H1 (cell line): ENCODE data around the gene TAS2R40. TPM values are rescaled to one million over a fixed set of nuclear protein-coding genes. Genes with fewer than 3 reads are reported as not detected.

Experiments used
- CTCF ChIA-PET: fragments of 300-600 bp; sonication (Branson Sonifier 250); formaldehyde crosslinking; loops from one replicate; lab custom pipeline; 2021; ENCODE audit not compliant: partially characterized antibody; lab: Charles Lee
- POLR2A ChIA-PET: fragments of 300-600 bp; sonication (Branson Sonifier 250); formaldehyde crosslinking; loops from one replicate; lab custom pipeline; 2021; ENCODE audit warnings: inconsistent platforms; ENCODE audit not compliant: partially characterized antibody; lab: Charles Lee
- DNase-seq, 2 experiments: peaks; one replicate each; pipeline versions ENCODE4 v3.0.0 to v3.0.0-alpha.2; 2010 to 2022; ENCODE audit warnings: low spot score in 2 of 2, low read depth in 1 of 2, mixed read lengths in 1 of 2
- FAIRE-seq: peaks from 2 replicates; lab custom pipeline; 2011; peaks lifted over from hg19 to GRCh38; lab: Jason Lieb, UNC
- H2AFZ ChIP-seq: 2 replicates; pipeline ENCODE4 v1.8.1; 2012; ENCODE audit warnings: low read length, inconsistent platforms
- H2AK5ac ChIP-seq: 2 replicates; pipeline ENCODE4 v1.6.1; 2013; ENCODE audit warnings: low read depth, low read length
- H2BK120ac ChIP-seq: replicated peaks from 2 replicates; pipeline ENCODE3; 2013; ENCODE audit warnings: low read depth, low read length, inconsistent platforms
- H2BK12ac ChIP-seq: 2 replicates; pipeline ENCODE4 v1.6.1; 2013; ENCODE audit warnings: low read depth, low read length
- H2BK15ac ChIP-seq: 2 replicates; pipeline ENCODE4 v1.6.1; 2013; ENCODE audit warnings: low read length
- H2BK20ac ChIP-seq: 2 replicates; pipeline ENCODE4 v1.6.1; 2013; ENCODE audit warnings: low read length
- H2BK5ac ChIP-seq: 2 replicates; pipeline ENCODE4 v1.6.1; 2013; ENCODE audit warnings: low read depth, low read length
- H3K14ac ChIP-seq: 2 replicates; pipeline ENCODE4 v1.6.1; 2013; ENCODE audit warnings: inconsistent platforms; ENCODE audit not compliant: insufficient read length
- H3K18ac ChIP-seq: 2 replicates; pipeline ENCODE4 v1.6.1; 2013; ENCODE audit warnings: low read length; ENCODE audit errors: extremely low read depth
- H3K23ac ChIP-seq: 2 replicates; pipeline ENCODE4 v1.6.1; 2013; ENCODE audit warnings: inconsistent platforms; ENCODE audit not compliant: insufficient read length
- H3K23me2 ChIP-seq: 2 replicates; pipeline ENCODE4 v1.6.1; 2013; ENCODE audit warnings: low read depth, low read length
- H3K27ac ChIP-seq: 2 replicates; pipeline ENCODE4 v1.6.1; 2011; ENCODE audit warnings: low read depth, low read length, inconsistent platforms
- H3K27me3 ChIP-seq, 4 experiments: replicated peaks in 1 of 4; 1 replicate in 1 of 4; 2 replicates in 3 of 4; pipeline versions ENCODE4 v1.6.1 to v1.8.1; 2011 to 2013; ENCODE audit warnings: low read length in 3 of 4, mild to moderate bottlenecking in 3 of 4, inconsistent platforms in 2 of 4, mixed read lengths in 2 of 4, moderate library complexity in 1 of 4; ENCODE audit not compliant: control insufficient read depth in 3 of 4, insufficient read depth in 3 of 4; ENCODE audit errors: extremely low read depth in 1 of 4
- H3K36me3 ChIP-seq, 4 experiments: 2 replicates each; pipeline versions ENCODE4 v1.6.1 to v1.8.1; 2011 to 2013; ENCODE audit warnings: mild to moderate bottlenecking in 4 of 4, low read length in 3 of 4, moderate library complexity in 2 of 4, control low read depth in 1 of 4, inconsistent platforms in 1 of 4; ENCODE audit not compliant: insufficient read depth in 4 of 4, control insufficient read depth in 2 of 4
- H3K4ac ChIP-seq: replicated peaks from 2 replicates; pipeline ENCODE3; 2013; ENCODE audit warnings: low read length, low read depth, mixed read lengths, inconsistent platforms; ENCODE audit not compliant: insufficient read length
- H3K4me1 ChIP-seq, 4 experiments: replicated peaks in 1 of 4; 1 replicate in 1 of 4; 2 replicates in 3 of 4; pipeline versions ENCODE4 v1.6.1 to v1.8.1; 2011 to 2013; ENCODE audit warnings: low read length in 3 of 4, inconsistent platforms in 2 of 4, mixed read lengths in 1 of 4; ENCODE audit not compliant: insufficient read depth in 4 of 4, control insufficient read depth in 3 of 4
- H3K4me2 ChIP-seq, 2 experiments: 2 replicates each; pipeline versions ENCODE4 v1.6.1 to v1.8.1; 2011 to 2013; ENCODE audit warnings: low read depth in 2 of 2, low read length in 2 of 2, control low read depth in 1 of 2, inconsistent platforms in 1 of 2, mild to moderate bottlenecking in 1 of 2; ENCODE audit not compliant: insufficient read depth in 1 of 2
- H3K4me3 ChIP-seq, 4 experiments: fragments of 200-600, 300-600 bp in 1 of 4; sonication (generic), shearing (Covaris generic), sonication (Bioruptor Twin) in 1 of 4; 2 replicates each; pipeline versions ENCODE4 v1.5.1 to v1.8.1; 2011 to 2016; ENCODE audit warnings: low read length in 4 of 4, low read depth in 3 of 4, control low read depth in 2 of 4, inconsistent platforms in 2 of 4, mild to moderate bottlenecking in 2 of 4, mixed read lengths in 1 of 4, moderate library complexity in 1 of 4; ENCODE audit not compliant: insufficient read depth in 2 of 4; ENCODE audit errors: extremely low read depth in 1 of 4
- H3K56ac ChIP-seq: replicated peaks from 2 replicates; pipeline ENCODE3; 2013; ENCODE audit warnings: low read depth, mild to moderate bottlenecking, mixed read lengths, low read length, inconsistent platforms; ENCODE audit not compliant: insufficient read length
- H3K79me1 ChIP-seq: 2 replicates; pipeline ENCODE4 v1.6.1; 2013; ENCODE audit warnings: low read depth, low read length, control low read depth
- H3K79me2 ChIP-seq, 2 experiments: 2 replicates each; pipeline versions ENCODE4 v1.6.1 to v1.8.1; 2012 to 2013; ENCODE audit warnings: low read length in 2 of 2, mild to moderate bottlenecking in 2 of 2, inconsistent platforms in 1 of 2; ENCODE audit not compliant: insufficient read depth in 2 of 2, control insufficient read depth in 1 of 2
- H3K9ac ChIP-seq, 4 experiments: replicated peaks in 1 of 4; 1 replicate in 1 of 4; 2 replicates in 3 of 4; pipeline versions ENCODE4 v1.6.1 to v1.8.1; 2011 to 2013; ENCODE audit warnings: low read depth in 3 of 4, low read length in 3 of 4, control low read depth in 2 of 4, mild to moderate bottlenecking in 2 of 4, moderate library complexity in 2 of 4, inconsistent platforms in 1 of 4; ENCODE audit errors: extremely low read depth in 1 of 4
- H3K9me3 ChIP-seq, 2 experiments: 2 replicates each; pipeline versions ENCODE4 v1.6.1 to v1.8.1; 2012 to 2013; ENCODE audit warnings: mild to moderate bottlenecking in 2 of 2, moderate library complexity in 2 of 2, control low read depth in 1 of 2, inconsistent platforms in 1 of 2, low read depth in 1 of 2, low read length in 1 of 2, mixed read lengths in 1 of 2; ENCODE audit not compliant: insufficient read depth in 2 of 2
- H4K20me1 ChIP-seq, 2 experiments: replicated peaks in 1 of 2; 2 replicates each; pipeline versions ENCODE3 to v1.8.1; 2011 to 2013; ENCODE audit warnings: inconsistent platforms in 2 of 2, low read length in 2 of 2, mild to moderate bottlenecking in 1 of 2; ENCODE audit not compliant: insufficient read depth in 2 of 2, control insufficient read depth in 1 of 2
- H4K5ac ChIP-seq: 2 replicates; pipeline ENCODE4 v1.6.1; 2013; ENCODE audit warnings: low read length, low read depth, mixed read lengths, inconsistent platforms; ENCODE audit not compliant: insufficient read length
- H4K8ac ChIP-seq: 2 replicates; pipeline ENCODE4 v1.8.0; 2013; ENCODE audit warnings: mild to moderate bottlenecking, moderate library complexity, low read length, inconsistent platforms; ENCODE audit not compliant: insufficient read depth; ENCODE audit errors: extremely low read depth
- H4K91ac ChIP-seq: replicated peaks from 2 replicates; pipeline ENCODE3; 2013; ENCODE audit warnings: low read length, mixed read lengths, inconsistent platforms; ENCODE audit not compliant: insufficient read length
- BRCA1 ChIP-seq: IDR thresholded peaks from 2 replicates; pipeline ENCODE4 v1.6.1; 2012; ENCODE audit warnings: low read depth, low read length, improper control_type of control experiment
- CHD1 ChIP-seq: IDR thresholded peaks from 2 replicates; pipeline ENCODE4 v1.6.1; 2012; ENCODE audit warnings: low read depth, low read length, improper control_type of control experiment
- CTBP2 ChIP-seq: IDR thresholded peaks from 2 replicates; pipeline ENCODE4 v1.7.0; 2011; ENCODE audit warnings: borderline replicate concordance, mild to moderate bottlenecking, moderate library complexity, mixed read lengths, low read length; ENCODE audit not compliant: insufficient read depth, insufficient read length
- HDAC2 ChIP-seq, 2 experiments: fragments of 300-600 bp in 1 of 2; sonication (generic) in 1 of 2; IDR thresholded peaks; 2 replicates each; pipeline ENCODE4 v1.6.1; 2011 to 2012; ENCODE audit warnings: low read depth in 2 of 2, low read length in 2 of 2, mild to moderate bottlenecking in 2 of 2, moderate library complexity in 2 of 2, borderline replicate concordance in 1 of 2, inconsistent platforms in 1 of 2
- JUN ChIP-seq: IDR thresholded peaks from 2 replicates; pipeline ENCODE4 v1.6.1; 2011; ENCODE audit warnings: low read depth, mild to moderate bottlenecking, improper control_type of control experiment, low read length
- JUND ChIP-seq: IDR thresholded peaks from 2 replicates; pipeline ENCODE4 v1.6.1; 2011; ENCODE audit warnings: mild to moderate bottlenecking, improper control_type of control experiment, low read length
- RXRA ChIP-seq: IDR thresholded peaks from 2 replicates; pipeline ENCODE4 v1.6.1; 2011; ENCODE audit warnings: low read depth, mild to moderate bottlenecking, low read length, moderate library complexity; ENCODE audit not compliant: insufficient read depth
- SIN3A ChIP-seq, 2 experiments: IDR thresholded peaks in 1 of 2; conservative IDR thresholded peaks in 1 of 2; 2 replicates each; pipeline ENCODE4 v1.6.1; 2011 to 2012; ENCODE audit warnings: low read length in 2 of 2, improper control_type of control experiment in 1 of 2, low read depth in 1 of 2, mild to moderate bottlenecking in 1 of 2
- TBP ChIP-seq: IDR thresholded peaks from 2 replicates; pipeline ENCODE4 v1.6.1; 2011; ENCODE audit warnings: low read depth, low read length, improper control_type of control experiment
- whole genome bisulfite sequencing, 2 experiments: shearing (Covaris generic) in 1 of 2; methylation state at CpG; one replicate each; pipeline versions ENCODE4 v1.1.6 to v1.1.7; 2013 to 2015; ENCODE audit warnings: low lambda C conversion rate in 2 of 2, mixed read lengths in 2 of 2, inconsistent platforms in 1 of 2, low coverage in 1 of 2, missing lambda C conversion rate in 1 of 2; ENCODE audit not compliant: insufficient replicate concordance in 2 of 2, insufficient coverage in 1 of 2, insufficient read length in 1 of 2; ENCODE audit errors: extremely low coverage in 1 of 2, missing lambda C conversion rate in 1 of 2; 5-methylcytosine and 5-hydroxymethylcytosine counted together
- polyA plus RNA-seq, 7 experiments: library from polyadenylated mRNA; depleted of rRNA in 3 of 7; stranded (reverse) in 5 of 7; unstranded in 2 of 7; fragments of >200 nt in 5 of 7; fragments of 200-250 nt in 2 of 7; gene quantifications; 1 replicate in 5 of 7; 2 replicates in 1 of 7; 4 replicates in 1 of 7; pipeline versions ENCODE4 v1.2.1 to v1.2.3, GENCODE V29; 2011 to 2013; ENCODE audit warnings: missing spikeins in 2 of 7, mixed read lengths in 2 of 7
- total RNA-seq: library from RNA; stranded (reverse); fragmentation: NEBNext Ultra II Directional; extraction: Animal tissue kit (Norgen Biotek cat#: 25700); gene quantifications from 2 replicates; pipeline ENCODE4 v1.2.1, GENCODE V29; 2021

Gene TAS2R40
- total and polyA plus RNA-seq, 2 of the 8 experiments (the other 6 are each of a cell fraction or from before 2014, with no cell fraction given): not detected

DNA sequence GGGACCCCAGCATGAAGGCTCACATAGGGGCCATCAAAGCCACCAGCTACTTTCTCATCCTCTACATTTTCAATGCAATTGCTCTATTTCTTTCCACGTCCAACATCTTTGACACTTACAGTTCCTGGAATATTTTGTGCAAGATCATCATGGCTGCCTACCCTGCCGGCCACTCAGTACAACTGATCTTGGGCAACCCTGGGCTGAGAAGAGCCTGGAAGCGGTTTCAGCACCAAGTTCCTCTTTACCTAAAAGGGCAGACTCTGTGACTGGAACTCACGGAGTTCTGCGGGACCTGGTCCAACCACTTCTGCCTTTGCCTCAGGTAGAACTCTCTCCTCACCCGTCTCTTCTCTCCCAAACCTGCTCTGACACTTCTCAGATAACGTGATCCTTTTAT lies 945 bp downstream of the TAS2R40 start:
- no peak overlapping the region for H2BK12ac ChIP-seq
- no peak overlapping the region for H3K23ac ChIP-seq
- H4K5ac ChIP-seq: no peak overlapping the region
- POLR2A ChIA-PET: no interaction called here
- 86% methylated on average over 7 of the region's 7 CpGs; no CpG with 5 or more reads in 1 of the 2 experiments for WGBS, 2 experiments
- H4K20me1 ChIP-seq: no peaks in the 10 kb centered on the region
- CTCF ChIA-PET: interaction anchor here (0.6 to 11.2 kb wide), 5 partner anchors 8 to 709 kb away, joined by 3 to 480 read pairs (median 25); no protein-coding TSS in a partner anchor
- H3K14ac ChIP-seq: no peak overlapping the region
- no peak for FAIRE-seq
- no peaks in the 10 kb centered on the region for H3K27me3 ChIP-seq
- no peaks in the 10 kb centered on the region for H3K36me3 ChIP-seq
- H4K91ac ChIP-seq: no peak overlapping the region
- H3K4me1 ChIP-seq: no peaks in the 10 kb centered on the region
- H3K56ac ChIP-seq: no peak overlapping the region
- no peak for DNase-seq
- no peak overlapping the region for H2BK20ac ChIP-seq
- H3K23me2 ChIP-seq: peaks cover 1% of the 10 kb centered on the region; the same call in 1 of the 2 replicates
- H2BK5ac ChIP-seq: no peak overlapping the region
- H3K9ac ChIP-seq: no peak overlapping the region
- TF ChIP-seq CHD1 (no peak), JUN (no peak), RXRA (no peak), SIN3A (conservative IDR thresholded peaks at IDR 0.05 in 1 of 2, IDR thresholded peaks at IDR 0.05 in 1 of 2; ENCODE audit: low read depth in 1 of 2, low read length in 2 of 2) (no peak), JUND (no peak), BRCA1 (no peak), HDAC2 (IDR thresholded peaks at IDR 0.05; ENCODE audit: borderline replicate concordance in 1 of 2, low read depth in 2 of 2, low read length in 2 of 2) (no peak), TBP (no peak), CTBP2 (no peak)
- H2AFZ ChIP-seq: no peak overlapping the region
- no peak overlapping the region for H2BK15ac ChIP-seq
- no peak overlapping the region for H3K4me2 ChIP-seq
- H3K79me2 ChIP-seq: no peaks in the 10 kb centered on the region
- no peak overlapping the region for H3K4me3 ChIP-seq
- H3K18ac ChIP-seq: no peak overlapping the region
- no peak overlapping the region for H4K8ac ChIP-seq
- H2AK5ac ChIP-seq: no peak overlapping the region
- H3K79me1 ChIP-seq: no peaks in the 10 kb centered on the region
- H3K27ac ChIP-seq: no peak overlapping the region
- no peak overlapping the region for H3K4ac ChIP-seq
- no peaks in the 10 kb centered on the region for H3K9me3 ChIP-seq
- no peak overlapping the region for H2BK120ac ChIP-seq
